ENCODE measurements around the gene GNAL. TPM values are rescaled to one million over a fixed set of nuclear protein-coding genes. Genes with fewer than 3 reads are reported as not detected.
A peak's percentile ranks its signal among the peaks of the same experiment; 100 is the strongest.

GNAL gene
- total RNA-seq, 6 donors from 2014 or later: 1.00 to 6.7 (median 3.5) TPM

DNA sequence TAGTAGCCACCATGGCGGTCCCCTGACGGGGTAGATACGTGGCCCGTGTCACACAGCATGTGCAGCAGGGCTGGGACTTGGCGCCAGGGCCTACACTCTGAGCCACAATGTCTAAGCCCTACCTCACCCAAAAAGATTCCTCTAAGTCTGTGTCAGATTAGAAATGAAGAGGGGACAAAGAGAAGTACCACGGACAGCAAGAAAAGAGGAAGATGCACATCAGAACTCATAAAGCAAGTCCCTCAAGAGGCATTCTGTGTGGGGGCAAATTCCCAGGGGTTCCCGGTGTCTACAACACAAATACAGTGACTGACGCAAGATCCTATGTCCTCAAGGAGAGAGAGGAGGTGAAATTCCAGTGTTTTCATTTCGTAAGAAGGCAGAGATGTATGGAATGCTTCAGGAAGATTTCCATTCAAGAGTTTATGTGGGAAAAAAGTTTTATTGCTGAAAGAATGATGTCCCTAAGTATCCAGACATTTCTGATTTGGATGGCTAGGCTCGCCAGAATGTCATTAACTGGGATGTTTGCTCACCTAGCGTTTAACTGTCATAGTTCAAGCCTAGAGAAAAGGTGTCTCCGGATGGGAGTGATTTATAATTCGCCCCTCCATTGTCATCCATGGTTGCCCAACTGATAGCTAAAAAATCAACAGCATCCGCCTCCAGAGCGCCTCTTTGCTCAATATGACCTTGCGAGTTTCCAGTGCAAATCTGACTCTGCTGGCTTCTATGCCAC lies 86.5 kb downstream of the GNAL start:
- DNase-seq (no peak), ATAC-seq (ENCODE audit: low FRiP score in 2 of 2) (no peak)
- Histone ChIP-seq H3K36me3 (no peaks in the 10 kb centered on the region), H3K9me3 (no peaks in the 10 kb centered on the region), H3K27ac (no peak overlapping the region), H3K27me3 (no peaks in the 10 kb centered on the region), H3K4me1 (no peaks in the 10 kb centered on the region), H3K4me3 (no peak overlapping the region)
- WGBS, 2 donors: 89 to 92% methylated on average over 16 of the region's 16 CpGs
- no peak for TF ChIP-seq POLR2A (IDR thresholded peaks at IDR 0.05)
- no peak for TF ChIP-seq POLR2AphosphoS5 (IDR thresholded peaks at IDR 0.05)
- TF ChIP-seq, protein P1, sequence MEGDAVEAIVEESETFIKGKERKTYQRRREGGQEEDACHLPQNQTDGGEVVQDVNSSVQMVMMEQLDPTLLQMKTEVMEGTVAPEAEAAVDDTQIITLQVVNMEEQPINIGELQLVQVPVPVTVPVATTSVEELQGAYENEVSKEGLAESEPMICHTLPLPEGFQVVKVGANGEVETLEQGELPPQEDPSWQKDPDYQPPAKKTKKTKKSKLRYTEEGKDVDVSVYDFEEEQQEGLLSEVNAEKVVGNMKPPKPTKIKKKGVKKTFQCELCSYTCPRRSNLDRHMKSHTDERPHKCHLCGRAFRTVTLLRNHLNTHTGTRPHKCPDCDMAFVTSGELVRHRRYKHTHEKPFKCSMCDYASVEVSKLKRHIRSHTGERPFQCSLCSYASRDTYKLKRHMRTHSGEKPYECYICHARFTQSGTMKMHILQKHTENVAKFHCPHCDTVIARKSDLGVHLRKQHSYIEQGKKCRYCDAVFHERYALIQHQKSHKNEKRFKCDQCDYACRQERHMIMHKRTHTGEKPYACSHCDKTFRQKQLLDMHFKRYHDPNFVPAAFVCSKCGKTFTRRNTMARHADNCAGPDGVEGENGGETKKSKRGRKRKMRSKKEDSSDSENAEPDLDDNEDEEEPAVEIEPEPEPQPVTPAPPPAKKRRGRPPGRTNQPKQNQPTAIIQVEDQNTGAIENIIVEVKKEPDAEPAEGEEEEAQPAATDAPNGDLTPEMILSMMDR (IDR thresholded peaks at IDR 0.05): no peak
- TF ChIP-seq EP300 (IDR thresholded peaks at IDR 0.05): no peak

DNA sequence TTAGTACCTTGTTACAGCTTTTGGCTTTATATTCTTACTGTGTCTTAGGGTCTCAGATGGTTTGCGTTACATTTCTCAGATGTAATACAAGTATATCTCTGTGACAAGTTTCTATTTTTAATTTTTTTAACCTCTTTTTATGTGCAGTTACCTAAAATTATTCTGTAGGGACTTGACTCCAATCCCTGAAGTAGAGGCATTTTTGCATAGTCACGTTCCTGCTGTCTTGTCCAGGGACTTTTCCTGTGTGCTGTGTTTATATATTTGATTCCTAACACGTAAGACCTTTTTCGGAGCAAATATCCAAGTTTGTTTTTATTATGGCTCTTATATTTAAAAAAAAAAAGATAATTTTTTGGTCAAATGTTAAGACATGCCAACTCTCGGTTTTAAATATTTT lies 91.0 kb downstream of the GNAL start:
- no peaks in the 10 kb centered on the region for H3K4me1 ChIP-seq
- H3K4me3 ChIP-seq: no peak overlapping the region
- no peaks in the 10 kb centered on the region for H3K27me3 ChIP-seq
- ATAC-seq (ENCODE audit: low FRiP score in 2 of 2): no peak
- TF ChIP-seq, protein P1 (IDR thresholded peaks at IDR 0.05): no peak
- no peak for TF ChIP-seq EP300 (IDR thresholded peaks at IDR 0.05)
- TF ChIP-seq POLR2A (IDR thresholded peaks at IDR 0.05): no peak
- no peak for TF ChIP-seq POLR2AphosphoS5 (IDR thresholded peaks at IDR 0.05)
- no peaks in the 10 kb centered on the region for H3K36me3 ChIP-seq
- 60 to 70% methylated on average over 5 of the region's 5 CpGs for WGBS, 2 donors
- no peak for DNase-seq
- no peaks in the 10 kb centered on the region for H3K9me3 ChIP-seq
- H3K27ac ChIP-seq: no peak overlapping the region

DNA sequence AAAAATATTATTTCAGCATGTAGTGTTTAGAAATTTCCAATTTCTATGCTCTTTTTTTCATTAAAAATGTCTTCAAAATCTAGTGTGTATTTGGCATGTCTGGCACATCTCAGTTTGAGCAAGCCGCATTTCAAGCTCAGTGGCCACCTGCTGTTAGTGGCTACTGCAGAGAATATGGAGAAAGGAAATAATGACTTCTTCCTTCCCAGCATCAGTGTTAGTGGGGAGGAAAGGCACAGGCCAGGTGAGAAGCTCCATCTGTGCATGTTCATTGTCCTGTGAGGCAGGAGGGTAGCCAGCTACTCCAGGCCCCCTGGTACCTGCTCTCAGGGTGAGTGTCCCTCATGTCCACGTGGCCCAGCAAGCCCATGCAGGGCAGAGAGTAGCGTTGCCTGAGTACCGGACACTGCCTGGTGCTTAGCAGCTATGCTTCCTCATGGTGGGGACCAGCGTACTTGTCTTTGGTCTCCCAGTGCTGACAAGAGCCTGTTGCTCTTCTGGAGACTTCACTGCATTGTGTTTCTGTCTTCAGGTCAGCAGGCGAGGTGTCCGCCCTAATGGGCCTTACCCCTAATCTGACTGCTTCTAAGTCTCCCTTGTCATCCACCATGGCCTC lies 94.8 kb downstream of the GNAL start:
- ATAC-seq (ENCODE audit: low FRiP score in 2 of 2) (peak; percentile 14 to 34), DNase-seq (no peak)
- H3K27me3 ChIP-seq: no peaks in the 10 kb centered on the region
- H3K9me3 ChIP-seq: no peaks in the 10 kb centered on the region
- H3K4me3 ChIP-seq: no peak overlapping the region
- TF ChIP-seq POLR2A (IDR thresholded peaks at IDR 0.05) (no peak), POLR2AphosphoS5 (IDR thresholded peaks at IDR 0.05) (no peak), EP300 (IDR thresholded peaks at IDR 0.05) (no peak)
- TF ChIP-seq, protein P1 (IDR thresholded peaks at IDR 0.05): no peak
- H3K4me1 ChIP-seq: no peaks in the 10 kb centered on the region
- no peak overlapping the region for H3K27ac ChIP-seq
- H3K36me3 ChIP-seq: no peaks in the 10 kb centered on the region
- 87 to 90% methylated on average over 7 of the region's 7 CpGs for WGBS, 2 donors

DNA sequence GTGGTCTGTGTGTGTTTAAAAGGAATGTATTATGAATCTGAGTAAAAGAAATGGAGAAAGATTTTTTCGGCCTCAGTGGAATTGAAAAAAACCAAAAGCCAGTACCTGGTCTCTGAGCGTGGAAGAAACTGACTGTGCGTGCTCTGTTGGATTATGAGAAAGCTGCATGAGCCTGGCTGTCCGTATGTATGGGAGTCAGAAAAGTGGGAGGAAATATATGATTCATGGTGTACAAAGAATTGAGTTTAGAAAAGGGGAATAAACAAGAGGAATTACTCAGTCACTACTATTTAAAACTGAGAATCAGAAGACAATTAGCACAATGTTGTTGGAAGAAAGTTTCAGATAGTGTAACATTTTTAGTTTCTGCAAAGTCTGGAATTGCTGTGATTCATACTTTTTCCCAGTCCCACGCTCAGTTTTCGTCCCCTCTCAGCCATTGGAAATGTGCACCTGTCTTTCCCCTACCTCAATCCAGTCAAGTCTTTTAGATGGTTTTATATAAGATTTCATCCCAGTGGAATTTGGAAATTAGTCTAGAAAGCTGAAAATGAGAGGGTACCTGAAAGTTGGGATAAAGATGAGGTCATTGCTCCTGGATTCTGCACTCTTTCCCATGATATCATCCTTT lies 95.7 kb downstream of the GNAL start:
- H3K4me1 ChIP-seq: no peaks in the 10 kb centered on the region
- DNase-seq (no peak), ATAC-seq (ENCODE audit: low FRiP score in 2 of 2) (no peak)
- H3K36me3 ChIP-seq: no peaks in the 10 kb centered on the region
- TF ChIP-seq POLR2AphosphoS5 (IDR thresholded peaks at IDR 0.05) (no peak), EP300 (IDR thresholded peaks at IDR 0.05) (no peak), POLR2A (IDR thresholded peaks at IDR 0.05) (no peak)
- TF ChIP-seq, protein P1 (IDR thresholded peaks at IDR 0.05): no peak
- no peak overlapping the region for H3K27ac ChIP-seq
- no peaks in the 10 kb centered on the region for H3K9me3 ChIP-seq
- no peak overlapping the region for H3K4me3 ChIP-seq
- no peaks in the 10 kb centered on the region for H3K27me3 ChIP-seq
- WGBS, 2 donors: 95 to 97% methylated on average over 6 of the region's 6 CpGs
